NCI-H1694 (cell line): ENCODE data around the gene CXXC5.
"Not testable (repeated sequence)": the region's sequence is repeated elsewhere in the genome, so short reads cannot be mapped to it uniquely, and the experiment has no call there.

ENCODE experiments used
- DNase-seq: peaks from one replicate; lab custom pipeline; 2025; lab: John Stamatoyannopoulos, UW

CXXC5 gene

DNA sequence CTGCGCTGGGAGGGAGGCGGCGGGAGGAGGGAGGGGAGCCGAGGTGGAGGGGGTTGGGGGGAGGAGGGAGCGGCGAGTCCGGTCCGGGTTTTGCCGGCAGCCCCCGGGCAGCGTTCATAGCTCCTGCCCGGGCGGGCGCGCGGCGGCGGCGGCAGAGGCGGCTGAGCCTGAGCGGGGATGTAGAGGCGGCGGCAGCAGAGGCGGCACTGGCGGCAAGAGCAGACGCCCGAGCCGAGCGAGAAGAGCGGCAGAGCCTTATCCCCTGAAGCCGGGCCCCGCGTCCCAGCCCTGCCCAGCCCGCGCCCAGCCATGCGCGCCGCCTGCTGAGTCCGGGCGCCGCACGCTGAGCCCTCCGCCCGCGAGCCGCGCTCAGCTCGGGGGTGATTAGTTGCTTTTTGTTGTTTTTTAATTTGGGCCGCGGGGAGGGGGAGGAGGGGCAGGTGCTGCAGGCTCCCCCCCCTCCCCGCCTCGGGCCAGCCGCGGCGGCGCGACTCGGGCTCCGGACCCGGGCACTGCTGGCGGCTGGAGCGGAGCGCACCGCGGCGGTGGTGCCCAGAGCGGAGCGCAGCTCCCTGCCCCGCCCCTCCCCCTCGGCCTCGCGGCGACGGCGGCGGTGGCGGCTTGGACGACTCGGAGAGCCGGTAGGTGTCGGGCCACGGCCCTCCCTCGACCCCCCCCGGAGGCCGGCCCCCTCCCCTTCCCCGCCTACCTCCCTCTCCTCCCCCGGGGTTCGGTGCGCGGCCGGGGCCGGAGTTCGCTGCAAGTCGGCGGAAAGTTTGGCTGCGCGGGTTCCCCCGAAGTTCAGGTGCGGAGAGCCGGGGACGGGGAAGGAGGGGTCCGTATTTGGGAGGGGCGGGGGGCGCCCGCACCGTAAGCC is at the start of gene CXXC5:
Gene CXXC5 (plus strand): TSS at position 145 of the 877 bp plus-strand sequence. CDS start 32,175 bp downstream, outside the sequence.
- no peak for DNase-seq

DNA sequence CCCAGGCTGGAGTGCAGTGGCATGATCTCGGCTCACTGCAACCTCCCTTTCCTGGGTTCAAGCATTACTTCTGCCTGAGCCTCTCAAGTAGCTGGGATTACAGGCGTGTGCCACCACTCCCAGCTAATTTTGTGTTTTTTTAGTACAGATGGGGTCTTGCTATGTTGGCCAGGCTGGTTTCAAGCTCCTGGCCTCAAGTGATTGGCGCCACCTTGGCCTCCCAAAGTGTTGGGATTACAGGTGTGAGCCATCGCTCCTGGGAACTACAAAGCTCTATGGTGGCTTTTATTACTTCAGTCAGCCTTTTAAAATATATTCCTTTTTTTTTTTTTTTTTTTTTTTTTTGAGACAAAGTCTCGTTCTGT is 49.6 kb upstream of the CXXC5 start:
- not testable (repeated sequence) for DNase-seq

DNA sequence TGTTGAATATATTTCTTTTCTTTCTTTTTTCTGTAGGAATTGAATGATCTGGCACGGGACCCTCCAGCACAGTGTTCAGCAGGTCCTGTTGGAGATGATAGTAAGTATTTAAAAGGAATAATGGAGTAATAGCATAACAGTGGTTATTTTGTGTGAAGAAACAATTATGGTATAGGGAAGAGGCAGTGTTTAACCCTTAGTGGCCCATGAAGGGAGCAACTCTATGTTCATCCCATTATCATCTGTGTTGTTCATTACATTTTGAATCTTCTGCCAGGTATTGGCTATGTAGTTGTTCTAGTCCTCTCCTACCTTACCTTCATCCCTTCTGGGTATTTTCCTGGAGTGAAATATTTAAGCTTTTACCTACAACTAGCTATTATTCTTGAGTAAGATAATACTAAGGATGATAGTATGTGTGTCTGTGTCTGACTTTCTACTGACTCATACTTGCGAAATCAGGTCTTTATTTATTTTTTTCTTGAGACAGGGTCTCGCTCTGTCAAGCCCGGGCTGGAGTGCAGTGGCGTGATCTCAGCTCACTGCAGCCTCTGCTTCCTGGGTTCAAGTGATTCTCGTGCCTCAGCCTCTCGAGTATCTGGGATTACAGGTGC is 47.7 kb upstream of the CXXC5 start:
- no peak for DNase-seq

DNA sequence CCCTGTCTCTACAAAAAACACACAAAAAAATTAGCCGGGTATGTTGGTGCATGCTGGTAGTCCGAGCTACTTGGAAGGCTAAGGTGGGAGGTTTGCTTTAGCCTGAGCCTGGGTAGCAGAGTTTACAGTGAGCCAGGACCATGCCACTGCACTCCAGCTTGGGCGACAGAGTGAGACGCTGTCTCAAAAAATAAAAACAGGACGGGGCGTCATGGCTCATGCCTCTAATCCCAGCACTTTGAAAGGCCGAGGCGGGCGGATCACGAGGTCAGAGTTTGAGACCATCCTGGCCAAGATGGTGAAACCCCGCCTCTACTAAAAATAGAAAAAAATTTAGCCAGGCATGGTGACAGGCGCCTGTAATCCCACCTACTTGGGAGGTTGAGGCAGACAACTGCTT is 46.7 kb upstream of the CXXC5 start:
- DNase-seq = no peak

DNA sequence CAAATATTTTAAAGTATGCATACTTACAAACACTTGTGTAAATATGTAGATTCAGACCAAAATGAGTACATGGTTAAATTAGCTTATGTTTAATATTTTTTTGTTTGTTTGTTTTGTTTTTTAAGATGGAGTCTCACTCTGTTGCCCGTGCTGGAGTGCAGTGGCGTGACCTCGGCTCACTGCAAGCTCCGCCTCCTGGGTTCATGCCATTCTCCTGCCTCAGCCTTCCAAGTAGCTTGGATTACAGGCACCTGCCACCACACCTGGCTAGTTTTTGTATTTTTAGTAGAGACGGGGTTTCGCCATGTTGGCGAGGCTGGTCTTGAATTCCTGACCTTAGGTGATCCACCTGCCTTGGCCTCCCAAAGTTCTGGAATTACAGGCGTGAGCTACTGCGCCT is 46.2 kb upstream of the CXXC5 start:
- DNase-seq = not testable (repeated sequence)

DNA sequence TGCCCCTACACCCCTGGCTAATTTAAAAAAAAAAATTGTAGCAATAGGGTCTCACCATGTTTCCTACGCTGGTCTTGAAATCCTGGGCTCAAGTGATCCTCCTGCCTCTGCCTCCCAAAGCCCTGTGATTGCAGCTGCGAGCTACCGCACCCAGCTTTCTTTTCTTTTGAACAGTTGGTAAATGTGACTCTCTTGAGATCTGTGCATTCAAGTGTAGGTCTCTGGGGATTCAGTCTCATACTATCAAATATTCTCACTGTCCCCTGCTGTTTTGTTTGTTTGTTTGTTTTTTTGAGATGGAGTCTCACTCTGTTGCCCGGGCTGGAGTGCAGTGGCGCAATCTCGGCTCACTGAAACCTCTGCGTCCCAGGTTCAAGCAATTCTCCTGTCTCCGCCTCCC is 42.3 kb upstream of the CXXC5 start:
- DNase-seq = no peak

DNA sequence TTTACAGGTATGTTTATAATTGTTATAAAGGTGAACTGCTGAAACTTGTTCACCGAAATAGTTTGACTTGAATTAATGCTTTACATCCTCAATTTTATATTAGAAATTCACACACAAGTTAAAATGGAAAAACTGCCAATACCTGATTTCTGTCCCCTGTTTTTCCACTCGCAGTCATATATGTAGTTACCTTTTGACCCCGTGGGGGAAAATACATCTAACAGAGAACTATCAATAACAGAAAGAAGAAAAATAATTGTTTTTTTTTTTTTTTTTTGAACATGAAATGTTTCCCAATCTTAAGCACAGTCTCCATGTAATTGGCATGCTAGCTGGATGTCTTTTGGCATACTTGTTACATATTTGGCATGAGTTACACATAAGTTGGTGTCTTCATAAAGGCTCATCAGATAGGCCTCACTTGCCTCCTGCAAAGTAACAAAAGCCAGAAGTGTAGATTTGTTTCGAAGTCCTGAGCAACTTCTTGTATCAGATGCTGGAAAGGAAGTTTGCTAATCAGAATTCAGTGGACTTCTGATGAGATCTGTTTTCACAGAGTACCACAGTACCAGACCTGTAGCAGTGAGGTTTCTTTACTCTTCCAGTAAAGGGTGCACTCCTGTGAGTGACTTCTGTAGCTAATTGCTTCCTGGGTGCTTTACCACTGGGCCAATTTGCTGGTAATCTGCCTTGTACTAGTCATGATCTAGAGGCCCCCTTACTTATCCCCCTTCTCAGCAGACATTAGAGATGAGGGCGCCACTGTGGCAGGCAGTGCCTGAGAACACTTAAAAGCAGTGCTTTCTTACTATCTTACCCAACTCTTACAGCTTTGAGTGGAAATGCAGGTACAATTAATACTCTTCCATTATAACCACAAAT is 36.2 kb upstream of the CXXC5 start:
- no peak for DNase-seq

DNA sequence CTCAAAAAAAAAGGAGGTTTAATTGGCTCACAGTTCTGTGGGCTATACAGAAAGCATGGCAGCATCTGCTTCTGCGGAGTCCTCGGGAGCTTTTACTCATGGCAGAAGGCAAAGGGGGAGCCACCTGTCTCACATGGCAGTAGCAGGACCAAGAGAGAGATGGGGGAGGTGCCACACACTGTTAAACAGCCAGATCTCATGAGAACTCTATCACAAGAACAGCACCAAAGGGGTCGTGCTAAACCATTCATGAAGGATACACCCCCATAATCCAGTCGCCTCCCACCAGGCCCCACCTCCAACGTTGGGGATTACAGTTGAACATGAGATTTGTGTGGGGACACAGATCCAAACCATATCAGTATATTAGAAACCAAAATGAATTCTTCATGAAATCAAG is 28.3 kb upstream of the CXXC5 start:
- DNase-seq = no peak

DNA sequence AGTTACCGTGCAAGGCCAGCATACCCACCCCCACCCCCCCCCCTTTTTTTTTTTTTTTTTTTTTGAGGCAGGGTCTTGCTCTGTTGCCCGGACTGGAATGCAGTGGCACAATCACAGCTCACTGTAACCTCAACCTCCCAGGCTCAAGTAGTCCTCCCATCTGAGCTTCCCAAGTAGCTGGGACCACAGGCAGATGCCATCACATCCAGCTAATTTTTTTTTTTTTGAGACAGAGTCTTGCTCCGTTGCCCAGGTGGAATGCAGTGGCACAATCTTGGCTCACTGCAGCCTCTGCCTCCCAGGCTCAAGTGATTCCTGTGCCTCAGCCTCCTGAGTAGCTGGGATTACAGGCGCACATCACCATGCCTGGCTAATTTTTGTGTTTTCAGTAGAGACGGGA is 22.8 kb upstream of the CXXC5 start:
- DNase-seq = not testable (repeated sequence)

DNA sequence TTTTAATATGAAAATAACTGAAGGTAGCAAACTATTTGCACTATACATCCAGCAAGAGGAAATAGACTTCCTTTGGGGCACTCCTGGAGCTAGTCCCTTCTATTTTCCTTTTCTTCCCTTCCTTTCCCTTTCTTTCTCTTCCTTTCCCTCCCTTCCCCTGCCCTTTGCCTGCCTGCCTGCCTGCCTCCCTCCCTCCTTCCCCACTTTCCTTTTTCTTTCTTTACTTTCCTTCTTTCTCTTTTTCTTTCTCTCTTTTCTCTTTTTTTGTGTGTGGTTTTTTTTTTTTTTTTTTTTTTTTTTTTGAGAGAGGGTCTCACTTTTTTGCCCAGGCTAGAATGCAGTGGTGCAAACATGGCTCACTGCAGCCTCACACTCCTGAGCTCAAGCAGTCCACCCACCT is 17.3 kb upstream of the CXXC5 start:
- DNase-seq = no peak

DNA sequence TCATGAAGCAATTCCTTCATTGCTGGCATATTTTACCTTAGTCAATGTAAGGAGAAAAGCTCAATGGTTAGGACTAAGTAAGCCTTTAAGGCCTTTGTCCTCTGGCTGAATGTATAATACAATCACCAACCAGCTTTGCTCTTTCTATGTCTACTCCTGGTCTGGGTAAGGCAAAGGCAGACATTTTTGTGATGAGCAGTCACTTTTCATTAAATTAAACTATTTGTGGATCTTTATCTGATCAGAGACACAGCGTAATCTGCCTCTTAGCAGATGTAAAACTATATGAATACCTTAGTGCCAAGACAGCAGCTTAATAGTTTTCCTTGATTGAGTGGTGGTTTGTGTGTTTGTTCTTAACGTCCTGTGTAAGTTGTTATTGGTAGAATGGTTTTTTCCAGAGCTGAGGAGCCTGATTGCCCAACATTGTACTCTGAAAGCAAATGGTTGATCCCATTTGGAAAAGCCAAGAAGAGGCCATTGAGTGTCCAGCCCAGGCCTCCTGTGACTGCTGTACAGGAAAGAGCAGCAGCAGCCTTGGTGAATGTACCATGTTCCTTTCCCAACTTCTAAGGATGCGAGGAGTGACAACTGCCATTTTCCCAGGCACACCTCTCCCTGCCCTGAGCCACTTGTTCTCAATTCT is 16.5 kb upstream of the CXXC5 start:
- no peak for DNase-seq

DNA sequence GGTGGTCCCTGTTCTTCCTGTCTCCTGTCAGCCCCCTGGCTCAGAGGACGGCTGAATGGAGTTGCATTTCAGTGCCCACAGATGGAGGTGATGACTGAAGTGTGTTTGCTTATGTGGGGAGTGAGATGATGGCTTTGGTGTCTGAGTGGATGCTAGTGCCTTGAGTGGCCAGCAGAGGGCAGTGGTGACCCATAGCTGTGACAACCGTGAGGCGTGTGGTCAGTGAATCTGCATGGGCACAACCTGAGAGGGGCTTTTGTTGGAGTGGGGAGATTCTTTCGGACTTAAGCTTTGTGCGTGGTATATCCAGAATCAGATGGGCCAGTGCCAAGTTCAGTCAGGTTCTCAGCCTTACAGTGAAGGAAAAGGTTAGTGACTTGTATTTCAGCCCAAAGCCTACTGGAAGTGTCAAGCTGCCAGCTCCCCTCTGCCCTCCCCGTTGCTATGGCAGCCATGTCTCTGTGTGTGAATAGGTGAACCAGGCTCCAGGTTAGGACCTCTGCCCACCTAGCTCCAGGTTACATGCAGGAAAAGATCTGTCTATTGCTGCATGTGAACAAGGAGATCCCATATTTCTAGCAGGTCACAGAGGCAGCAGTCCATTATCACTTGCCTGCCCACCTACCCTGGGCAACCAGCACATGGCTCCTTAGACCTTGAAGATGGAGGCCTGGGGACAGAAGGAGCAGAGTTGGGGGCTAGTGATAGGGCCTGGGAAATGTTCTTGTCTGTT is 14.7 kb upstream of the CXXC5 start:
- peak; percentile 27 for DNase-seq

DNA sequence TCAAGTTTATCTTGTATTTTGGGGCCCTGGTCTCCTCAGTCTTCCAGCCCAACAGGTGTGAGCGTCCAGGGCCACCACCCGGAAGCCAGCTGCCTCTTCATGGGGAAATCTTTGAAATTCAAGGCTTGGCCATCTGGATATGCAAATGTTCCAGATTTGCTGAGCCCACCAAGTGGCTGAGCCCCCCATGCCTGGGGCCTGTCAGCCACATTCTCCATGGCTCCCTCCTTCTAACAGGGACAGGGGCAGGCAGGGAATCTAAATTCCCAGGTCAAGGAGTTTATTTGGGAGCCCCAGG is 14.2 kb upstream of the CXXC5 start:
- no peak for DNase-seq

DNA sequence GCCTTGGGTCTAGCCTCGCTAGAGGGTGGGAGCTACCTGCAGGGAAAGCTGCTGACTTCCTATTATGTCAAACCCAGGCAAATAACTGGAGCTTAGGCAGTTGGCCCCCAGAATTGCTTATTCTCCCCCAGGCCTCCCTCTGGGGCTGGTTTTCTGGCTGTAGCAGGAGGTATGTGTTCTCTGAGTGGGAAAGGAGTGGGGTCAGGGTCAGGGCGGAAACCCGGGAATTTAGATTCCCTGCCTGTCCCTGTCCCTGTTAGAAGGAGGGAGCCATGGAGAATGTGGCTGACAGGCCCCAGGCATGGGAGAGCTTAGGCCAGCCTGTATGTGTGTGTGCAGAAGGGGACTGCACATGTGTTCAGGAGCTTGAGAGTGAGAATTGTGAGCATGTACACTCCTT is 13.6 kb upstream of the CXXC5 start:
- DNase-seq = no peak

DNA sequence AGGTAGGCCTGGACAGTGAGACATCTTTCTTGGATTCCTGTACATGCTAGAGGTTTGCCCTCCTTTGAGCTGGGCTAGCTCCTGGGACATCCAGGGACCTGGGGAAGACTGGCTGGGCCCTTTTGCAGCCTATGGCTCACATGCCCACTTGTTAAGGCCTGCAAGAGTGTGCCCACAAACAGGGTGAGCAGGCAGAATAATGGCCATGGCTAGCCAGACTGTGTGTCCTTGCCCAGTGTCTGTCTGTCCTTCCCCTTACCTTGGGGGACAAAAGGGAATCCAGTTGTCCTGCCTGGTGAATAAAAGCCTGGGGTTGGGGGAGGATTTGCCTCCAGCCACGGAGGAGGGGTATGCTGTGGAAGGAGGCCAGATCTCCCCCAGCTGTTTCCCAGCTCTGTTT is 13.0 kb upstream of the CXXC5 start:
- DNase-seq = no peak

DNA sequence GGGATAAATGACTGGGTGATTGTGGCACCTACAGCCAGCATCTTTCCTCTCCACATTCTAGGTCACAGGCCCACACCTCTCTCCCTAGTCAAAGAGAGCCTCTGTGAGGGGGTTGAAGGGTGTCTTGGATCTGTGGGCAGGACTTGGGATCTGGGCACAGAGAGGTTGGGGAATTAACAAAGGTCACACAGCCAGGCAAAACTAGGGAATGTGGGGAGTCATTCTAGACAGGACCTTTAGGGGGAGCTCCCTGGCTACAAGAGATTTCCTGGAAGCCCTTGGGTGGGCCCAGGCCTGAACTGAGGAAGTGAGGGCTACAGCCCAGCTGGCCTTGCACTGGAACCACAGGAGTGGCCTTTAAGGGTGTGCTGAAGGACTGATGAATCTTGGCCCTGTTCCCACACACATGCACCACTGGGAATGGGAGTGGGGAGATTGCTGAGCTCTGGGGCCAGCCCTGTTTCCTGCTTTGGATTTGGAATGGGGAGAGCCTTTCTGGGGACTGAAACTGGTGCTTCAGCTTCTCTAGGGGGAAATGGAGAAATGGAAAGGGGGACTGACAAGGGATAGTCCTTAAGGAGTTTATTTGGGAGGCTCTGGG is 12.4 kb upstream of the CXXC5 start:
- DNase-seq = peak; percentile 15

DNA sequence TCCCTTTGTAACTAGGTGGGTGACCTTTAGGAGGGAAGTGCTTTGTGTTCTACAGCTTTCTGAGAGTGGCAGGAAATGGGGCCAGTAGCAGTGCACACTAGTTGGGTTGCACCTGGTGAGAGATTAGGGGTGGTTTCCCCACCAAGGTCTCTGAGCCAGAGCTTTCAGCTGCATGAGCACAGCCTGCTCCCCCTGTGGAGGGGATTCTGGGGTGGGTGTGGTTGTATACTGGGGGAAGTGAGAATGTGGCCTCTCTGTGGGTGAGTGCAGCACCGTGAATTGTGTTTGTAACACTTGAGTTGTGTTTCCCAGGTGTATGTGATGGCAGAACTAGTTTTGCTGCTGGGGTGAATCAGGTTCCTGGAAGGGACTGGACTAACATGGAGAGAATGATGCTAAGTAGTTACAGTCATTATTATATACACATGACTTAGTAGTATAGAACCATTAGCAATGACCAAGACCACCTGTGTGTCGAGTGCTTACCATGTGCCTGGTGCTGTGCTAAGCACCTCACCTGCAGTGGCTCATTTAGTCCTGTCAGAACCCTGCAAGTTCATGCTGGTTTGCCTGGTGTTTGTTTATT is 11.8 kb upstream of the CXXC5 start:
- DNase-seq = no peak

DNA sequence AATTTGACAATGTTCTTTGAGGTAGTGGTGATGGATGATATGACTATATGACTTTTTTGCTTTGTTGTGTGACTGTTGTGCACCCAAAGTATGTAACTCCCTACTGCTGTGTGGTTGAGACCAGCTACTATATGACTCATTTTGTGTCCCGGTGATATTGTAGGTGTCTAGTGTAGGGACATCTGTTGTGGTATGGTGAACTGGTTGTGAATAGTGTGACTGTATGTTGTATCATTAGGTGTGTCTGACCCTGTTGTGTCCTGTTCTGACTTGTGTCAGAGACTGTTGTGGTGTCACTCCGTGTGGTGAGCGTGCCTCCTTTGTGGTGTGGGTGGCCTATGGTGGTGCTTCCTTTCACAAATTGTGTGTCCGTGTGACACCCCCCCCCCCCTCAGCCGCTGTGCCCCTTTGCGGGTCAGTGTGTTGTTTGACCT is 11.2 kb upstream of the CXXC5 start:
- no peak for DNase-seq

DNA sequence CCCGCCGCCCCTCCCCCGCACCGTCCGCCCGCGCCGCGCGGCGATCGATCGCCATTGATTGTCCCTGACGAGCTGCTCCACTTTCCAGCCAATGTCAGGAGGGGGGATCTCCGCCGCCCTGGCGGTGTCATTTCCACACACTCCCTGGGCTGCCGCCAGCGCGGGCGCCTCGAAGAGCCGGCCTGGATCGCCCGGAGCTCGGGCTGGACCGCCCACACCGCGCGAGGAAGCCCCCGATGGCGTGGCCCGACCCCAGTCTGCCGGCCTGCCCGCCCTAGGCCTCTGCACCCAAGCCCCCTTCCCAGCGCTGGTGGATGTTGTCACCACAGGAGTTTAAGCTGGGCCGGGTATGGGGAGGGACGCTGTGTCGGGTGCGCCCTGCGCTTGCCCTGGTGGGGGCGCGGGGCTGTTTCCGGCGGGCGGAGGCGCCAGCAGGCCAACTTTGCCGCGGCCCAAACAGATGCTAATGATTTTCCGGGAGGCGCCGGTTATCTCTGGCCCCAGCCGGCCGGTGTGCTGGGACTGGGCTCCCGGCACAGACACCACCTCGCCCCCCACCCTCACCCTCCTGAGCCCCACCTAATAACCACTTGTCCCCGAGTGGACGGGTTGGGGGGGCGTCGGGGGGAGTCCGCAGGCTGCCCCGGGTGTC is 10.6 kb upstream of the CXXC5 start:
- peak; percentile 15 for DNase-seq

DNA sequence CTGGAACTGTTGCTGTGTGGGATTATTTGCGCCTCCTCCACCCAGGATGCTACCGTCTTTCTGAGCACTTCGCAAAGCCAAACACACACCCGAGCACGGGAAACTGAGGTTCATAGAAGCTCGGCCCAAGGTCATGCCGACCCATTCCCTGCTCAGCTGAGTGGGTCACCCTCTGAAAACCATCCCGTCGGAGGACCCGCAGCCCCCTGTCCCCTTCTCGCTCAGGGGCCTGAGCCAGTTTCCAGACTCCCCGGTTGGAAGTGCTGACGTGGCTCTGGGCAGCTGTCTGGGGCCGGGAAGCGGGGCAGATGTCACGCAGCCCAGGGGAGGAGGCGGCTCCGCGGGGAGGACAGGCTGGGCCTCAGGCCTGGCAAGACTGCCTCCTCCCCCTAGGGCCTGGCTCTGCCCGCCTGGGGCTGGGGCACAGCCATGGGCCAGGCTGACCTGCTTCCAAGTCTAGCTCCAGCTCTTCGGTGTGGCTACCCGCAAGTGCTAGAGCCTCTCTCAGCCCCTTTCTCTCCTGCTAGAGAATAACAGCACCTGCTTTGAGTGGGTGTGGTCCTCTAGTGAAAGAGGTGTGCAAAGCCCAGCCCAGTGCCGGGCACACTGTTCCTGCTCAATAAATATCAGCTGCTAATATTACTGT is 9.9 kb upstream of the CXXC5 start:
- peak; percentile 46 for DNase-seq
